RWPE2 (cell line): Measurements from ENCODE around the gene ATXN7L1.

Experiments
- ATAC-seq: fragments of 200-7000 bp; cut with Tn5 transposase; 3 replicates; pipeline ENCODE4 v1.9.1; 2021; ENCODE audit warnings: low read depth
- DNase-seq: peaks from one replicate; pipeline ENCODE4 v3.0.0-alpha.2; 2020; ENCODE audit warnings: low spot score
- H3K27ac ChIP-seq: fragments of 450-650 bp; 2 replicates; pipeline ENCODE4 v1.5.1; 2017; ENCODE audit warnings: mild to moderate bottlenecking; ENCODE audit not compliant: poor library complexity, severe bottlenecking
- H3K27me3 ChIP-seq: fragments of 250-450 bp; sonication (Bioruptor Pico); 2 replicates; pipeline ENCODE4 v1.5.1; 2021; ENCODE audit warnings: mild to moderate bottlenecking, moderate library complexity; ENCODE audit not compliant: insufficient read depth, poor library complexity, severe bottlenecking
- H3K36me3 ChIP-seq: fragments of 250-450 bp; sonication (Bioruptor Pico); 2 replicates; pipeline ENCODE4 v1.5.1; 2020; ENCODE audit warnings: low read depth, mild to moderate bottlenecking, moderate library complexity
- H3K4me1 ChIP-seq: fragments of 250-450 bp; sonication (Bioruptor Pico); 2 replicates; pipeline ENCODE4 v1.5.1; 2021; ENCODE audit warnings: mild to moderate bottlenecking, moderate library complexity; ENCODE audit not compliant: insufficient read depth, poor library complexity, severe bottlenecking
- H3K4me3 ChIP-seq: fragments of 250-450 bp; sonication (Bioruptor Pico); 2 replicates; pipeline ENCODE4 v1.5.1; 2021; ENCODE audit warnings: mild to moderate bottlenecking, moderate library complexity; ENCODE audit not compliant: severe bottlenecking
- H3K9me3 ChIP-seq: fragments of 250-450 bp; sonication (Bioruptor Pico); 2 replicates; pipeline ENCODE4 v1.5.1; 2021; ENCODE audit warnings: mild to moderate bottlenecking, moderate library complexity; ENCODE audit not compliant: severe bottlenecking
- CTCF ChIP-seq: fragments of 450-650 bp; IDR thresholded peaks from one replicate; pipeline ENCODE4 v1.5.1; 2017; ENCODE audit warnings: mild to moderate bottlenecking, moderate library complexity; ENCODE audit not compliant: poor library complexity, severe bottlenecking

The ATXN7L1 gene

GRCh38 chr7:105769901-105770628 lies 106.3 kb downstream of the ATXN7L1 start:
- no peaks in the 10 kb centered on the region for H3K36me3 ChIP-seq
- peaks cover 3% of the 10 kb centered on the region for H3K4me1 ChIP-seq
- no peak overlapping the region for H3K27ac ChIP-seq
- no peak for TF ChIP-seq CTCF
- ATAC-seq, result no peak
- DNase-seq, result no peak
- no peaks in the 10 kb centered on the region for H3K27me3 ChIP-seq
- H3K9me3 ChIP-seq, result peaks cover 3% of the 10 kb centered on the region
- H3K4me3 ChIP-seq, result no peak overlapping the region

- ATAC-seq (no peak), DNase-seq (no peak)
- no peak for TF ChIP-seq CTCF
- H3K27me3 ChIP-seq, result no peaks in the 10 kb centered on the region
- peaks cover 3% of the 10 kb centered on the region for H3K4me1 ChIP-seq
- peaks cover 3% of the 10 kb centered on the region for H3K9me3 ChIP-seq
- no peaks in the 10 kb centered on the region for H3K36me3 ChIP-seq
- H3K4me3 ChIP-seq, result no peak overlapping the region
- H3K27ac ChIP-seq, result no peak overlapping the region
Measured at GRCh38 chr7:105768898-105769507, 107.4 kb downstream of the ATXN7L1 start.

GRCh38 chr7:105768117-105768516 lies 108.3 kb downstream of the ATXN7L1 start:
- no peak for TF ChIP-seq CTCF
- H3K4me1 ChIP-seq, result peaks cover 3% of the 10 kb centered on the region

GRCh38 chr7:105766421-105767073 lies 109.9 kb downstream of the ATXN7L1 start:
- ATAC-seq, result no peak

More at GRCh38 chr7:105768117-105768516, 108.3 kb downstream of the ATXN7L1 start:
- ATAC-seq (no peak), DNase-seq (no peak)
- H3K4me3 ChIP-seq, result no peak overlapping the region
- H3K27me3 ChIP-seq, result no peaks in the 10 kb centered on the region
- no peaks in the 10 kb centered on the region for H3K36me3 ChIP-seq
- H3K27ac ChIP-seq, result no peak overlapping the region
- peaks cover 3% of the 10 kb centered on the region for H3K9me3 ChIP-seq

More at GRCh38 chr7:105766421-105767073, 109.9 kb downstream of the ATXN7L1 start:
- H3K4me1 ChIP-seq, result peaks cover 3% of the 10 kb centered on the region
- H3K36me3 ChIP-seq, result no peaks in the 10 kb centered on the region
- H3K4me3 ChIP-seq, result no peak overlapping the region
- no peak overlapping the region for H3K27ac ChIP-seq
- no peaks in the 10 kb centered on the region for H3K27me3 ChIP-seq
- DNase-seq, result no peak
- H3K9me3 ChIP-seq, result no peaks in the 10 kb centered on the region
- no peak for TF ChIP-seq CTCF
